Measurements from ENCODE around the gene PUS1.

GRCh38 chr12:131896811-131897270 is 32.2 kb upstream of the PUS1 start:
- TF ChIP-seq CTCF (IDR thresholded peaks at IDR 0.05) (no peak), EZH2 (IDR thresholded peaks at IDR 0.05; ENCODE audit: borderline replicate concordance, insufficient read depth, low read depth, low read length, poor library complexity, severe bottlenecking) (no peak)
